AG04449 (cell line): ENCODE measurements around the gene CTRB1.
"Not testable (repeated sequence)": the region's sequence is repeated elsewhere in the genome, so short reads cannot be mapped to it uniquely, and the experiment has no call there.

Source experiments
- CTCF ChIA-PET: fragments of 350-600 bp; formaldehyde crosslinking; extraction: SDS; loops from one replicate; lab custom pipeline; 2021; ENCODE audit warnings: antibody characterized with exemption; lab: Yijun Ruan, JAX
- POLR2A ChIA-PET: fragments of 400-600, 350-600 bp; formaldehyde crosslinking; extraction: SDS; loops from one replicate; lab custom pipeline; 2020; ENCODE audit warnings: antibody characterized with exemption, inconsistent platforms; lab: Yijun Ruan, JAX
- DNase-seq: peaks from one replicate; pipeline ENCODE4 v3.0.0-alpha.2; 2010; ENCODE audit warnings: low read depth, low spot score
- H3K4me3 ChIP-seq: 2 replicates; pipeline ENCODE4 v1.5.1; 2011; ENCODE audit warnings: low read depth, mild to moderate bottlenecking, control low read depth, low read length
- TF ChIP-seq, protein P1 (sequence below): IDR thresholded peaks from one replicate; pipeline ENCODE4 v1.5.1; 2011; ENCODE audit warnings: mild to moderate bottlenecking, moderate library complexity, low read length, control low read depth, inconsistent platforms; ENCODE audit not compliant: insufficient read depth; ENCODE audit errors: missing control alignments

CTRB1 gene

GRCh38 chr16:75271441-75272096 is 52.8 kb downstream of the CTRB1 start:
- H3K4me3 ChIP-seq: no peak overlapping the region
- TF ChIP-seq, protein P1, sequence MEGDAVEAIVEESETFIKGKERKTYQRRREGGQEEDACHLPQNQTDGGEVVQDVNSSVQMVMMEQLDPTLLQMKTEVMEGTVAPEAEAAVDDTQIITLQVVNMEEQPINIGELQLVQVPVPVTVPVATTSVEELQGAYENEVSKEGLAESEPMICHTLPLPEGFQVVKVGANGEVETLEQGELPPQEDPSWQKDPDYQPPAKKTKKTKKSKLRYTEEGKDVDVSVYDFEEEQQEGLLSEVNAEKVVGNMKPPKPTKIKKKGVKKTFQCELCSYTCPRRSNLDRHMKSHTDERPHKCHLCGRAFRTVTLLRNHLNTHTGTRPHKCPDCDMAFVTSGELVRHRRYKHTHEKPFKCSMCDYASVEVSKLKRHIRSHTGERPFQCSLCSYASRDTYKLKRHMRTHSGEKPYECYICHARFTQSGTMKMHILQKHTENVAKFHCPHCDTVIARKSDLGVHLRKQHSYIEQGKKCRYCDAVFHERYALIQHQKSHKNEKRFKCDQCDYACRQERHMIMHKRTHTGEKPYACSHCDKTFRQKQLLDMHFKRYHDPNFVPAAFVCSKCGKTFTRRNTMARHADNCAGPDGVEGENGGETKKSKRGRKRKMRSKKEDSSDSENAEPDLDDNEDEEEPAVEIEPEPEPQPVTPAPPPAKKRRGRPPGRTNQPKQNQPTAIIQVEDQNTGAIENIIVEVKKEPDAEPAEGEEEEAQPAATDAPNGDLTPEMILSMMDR: no peak
- POLR2A ChIA-PET: no interaction called here
- CTCF ChIA-PET: interaction anchor here (1.1 kb wide), 1 partner anchor 38 kb away, joined by 3 read pairs; no protein-coding TSS in a partner anchor
- no peak for DNase-seq

- no peak overlapping the region for H3K4me3 ChIP-seq
- TF ChIP-seq, protein P1: no peak
- ChIA-PET CTCF (interaction anchor here (1.1 kb wide), 1 partner anchor 38 kb away, joined by 3 read pairs; no protein-coding TSS in a partner anchor), POLR2A (no interaction called here)
- no peak for DNase-seq
Observed at GRCh38 chr16:75272097-75272551, 53.3 kb downstream of the CTRB1 start.

DNA sequence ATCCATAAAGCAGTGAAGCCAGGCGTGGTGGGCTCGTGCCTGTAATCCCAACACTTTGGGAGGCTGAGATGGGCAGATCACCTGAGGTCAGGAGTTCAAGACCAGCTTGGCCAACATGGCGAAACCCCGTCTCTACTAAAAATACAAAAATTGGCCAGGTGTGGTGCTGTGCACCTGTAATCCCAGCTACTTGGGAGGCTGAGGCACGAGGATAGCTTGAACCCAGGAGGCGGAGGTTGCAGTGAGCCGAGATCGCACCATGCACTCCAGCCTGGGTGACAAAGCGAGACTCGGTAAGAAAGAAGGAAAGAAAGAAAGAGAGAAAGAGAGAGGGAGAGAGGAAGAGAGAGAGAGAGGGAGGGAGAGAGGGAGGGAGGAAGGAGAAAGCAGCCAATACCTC is 53.8 kb downstream of the CTRB1 start:
- POLR2A ChIA-PET, H3K4me3 ChIP-seq, DNase-seq: not testable (repeated sequence)
- CTCF ChIA-PET: interaction anchor here (0.6 to 1.1 kb wide), 3 partner anchors 18 to 132 kb away, joined by 3 read pairs; no protein-coding TSS in a partner anchor

DNA sequence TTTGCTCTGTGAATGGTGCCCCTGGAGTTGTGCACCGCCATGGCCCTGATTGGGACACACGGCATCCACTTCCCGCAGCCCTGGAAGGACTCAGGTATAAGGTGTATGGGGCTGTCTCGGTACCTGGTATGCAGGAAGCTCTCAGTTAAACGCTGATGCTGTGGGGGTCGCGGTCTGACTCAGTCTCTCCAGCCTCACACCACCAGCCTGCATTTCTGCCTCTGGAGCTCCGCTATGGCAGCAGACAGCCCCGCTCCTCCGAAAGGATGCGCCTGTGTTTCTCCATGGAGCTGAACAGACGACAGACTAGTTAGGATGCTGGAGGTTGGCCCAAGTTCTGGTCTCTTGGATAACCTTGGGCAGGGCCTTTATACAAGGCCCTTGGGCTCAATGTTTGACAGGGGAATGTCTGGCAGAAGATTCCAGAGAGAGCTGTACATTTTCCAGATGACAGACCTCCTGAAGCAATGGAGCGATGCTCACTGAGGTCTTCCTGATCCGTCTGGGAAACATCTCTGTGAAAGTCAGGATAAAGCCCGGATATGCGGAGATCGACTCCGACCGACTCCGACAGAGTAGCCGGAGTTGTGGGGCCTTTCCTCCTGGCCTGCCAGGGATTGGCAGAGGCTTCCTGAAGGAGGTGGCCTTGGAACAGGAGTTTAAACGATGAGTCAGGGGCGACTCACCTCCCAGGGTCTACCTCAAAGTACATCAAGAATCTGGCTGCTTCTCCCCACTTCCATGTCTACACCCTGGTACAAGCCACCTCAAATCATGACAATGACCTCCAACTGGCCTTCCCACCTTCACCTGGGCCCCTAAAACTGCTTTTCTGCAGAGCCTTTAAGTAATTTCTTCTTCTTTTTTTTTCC is 54.5 kb downstream of the CTRB1 start:
- TF ChIP-seq, protein P1: no peak
- H3K4me3 ChIP-seq: no peak overlapping the region
- CTCF ChIA-PET: interaction anchor here (0.6 to 1.1 kb wide), 3 partner anchors 19 to 131 kb away, joined by 3 read pairs; no protein-coding TSS in a partner anchor
- no peak for DNase-seq
- POLR2A ChIA-PET: no interaction called here
